ENCODE results near the gene MYBPH. TPM values are rescaled to one million over a fixed set of nuclear protein-coding genes. Genes with fewer than 3 reads are reported as not detected.
A peak's percentile ranks its signal among the peaks of the same experiment; 100 is the strongest.

Gene MYBPH
- total RNA-seq, 4 donors from 2014 or later: not detected

GRCh38 chr1:203149188-203149840 lies 26.3 kb downstream of the MYBPH start:
- intact Hi-C loops (cut with DNase I): no loop called here
- Histone ChIP-seq H3K4me3 (no peak overlapping the region), H3K27ac (replicated peaks in 1 of 4) (no peak overlapping the region), H3K4me1 (peaks cover 0 to 4% (median 4%) of the 10 kb centered on the region in 4 donors), H3K36me3 (no peaks in the 10 kb centered on the region), H3K27me3 (peaks cover 0 to 12% (median 0%) of the 10 kb centered on the region in 4 donors), H3K9me3 (no peaks in the 10 kb centered on the region)
- no peak for DNase-seq (ENCODE audit: extremely low spot score)
- 85% methylated on average over 7 of the region's 7 CpGs for WGBS
- no peak for TF ChIP-seq CTCF (IDR thresholded peaks at IDR 0.05)
- TF ChIP-seq POLR2A (IDR thresholded peaks at IDR 0.05; ENCODE audit: low read depth): no peak
- no peak for TF ChIP-seq EP300 (IDR thresholded peaks at IDR 0.05)
- TF ChIP-seq POLR2AphosphoS5 (IDR thresholded peaks at IDR 0.05): no peak

- intact Hi-C loops (cut with DNase I): no loop called here
- Histone ChIP-seq H3K36me3 (no peaks in the 10 kb centered on the region), H3K4me1 (peaks cover 0 to 3% (median under 1%) of the 10 kb centered on the region in 4 donors), H3K9me3 (no peaks in the 10 kb centered on the region), H3K27ac (replicated peaks in 1 of 4) (no peak overlapping the region), H3K4me3 (no peak overlapping the region), H3K27me3 (peaks cover 0 to 7% (median 0%) of the 10 kb centered on the region in 4 donors)
- TF ChIP-seq EP300 (IDR thresholded peaks at IDR 0.05) (no peak), CTCF (IDR thresholded peaks at IDR 0.05) (no peak), POLR2A (IDR thresholded peaks at IDR 0.05; ENCODE audit: low read depth) (no peak), POLR2AphosphoS5 (IDR thresholded peaks at IDR 0.05) (no peak)
- no peak for DNase-seq (ENCODE audit: extremely low spot score)
- 93% methylated on average over 12 of the region's 12 CpGs for WGBS
These were observed 27.0 kb downstream of the MYBPH start for GRCh38 chr1:203148579-203148978.

- Histone ChIP-seq H3K36me3 (no peaks in the 10 kb centered on the region), H3K27me3 (peaks cover 0 to 7% (median 0%) of the 10 kb centered on the region in 4 donors), H3K4me3 (no peak overlapping the region), H3K4me1 (peaks cover 0 to 3% (median 0%) of the 10 kb centered on the region in 4 donors), H3K27ac (replicated peaks in 1 of 4) (no peak overlapping the region), H3K9me3 (no peaks in the 10 kb centered on the region)
- no peak for DNase-seq (ENCODE audit: extremely low spot score)
- 84% methylated on average over 5 of the region's 5 CpGs for WGBS
- intact Hi-C loops (cut with DNase I): no loop called here
- TF ChIP-seq EP300 (IDR thresholded peaks at IDR 0.05) (no peak), CTCF (IDR thresholded peaks at IDR 0.05) (peak in 1 of 3 experiments; percentile 20)
These were observed 27.5 kb downstream of the MYBPH start for GRCh38 chr1:203148127-203148526.

GRCh38 chr1:203147376-203147775 lies 28.2 kb downstream of the MYBPH start:
- H3K4me1 ChIP-seq: peaks cover 0 to 3% (median 0%) of the 10 kb centered on the region in 4 donors
- no peak overlapping the region for H3K4me3 ChIP-seq
- DNase-seq (ENCODE audit: extremely low spot score): no peak
- no peak for TF ChIP-seq CTCF (IDR thresholded peaks at IDR 0.05)
- TF ChIP-seq POLR2AphosphoS5 (IDR thresholded peaks at IDR 0.05): no peak
- no peak for TF ChIP-seq POLR2A (IDR thresholded peaks at IDR 0.05; ENCODE audit: low read depth)
- TF ChIP-seq EP300 (IDR thresholded peaks at IDR 0.05): no peak
- H3K27me3 ChIP-seq: peaks cover 0 to 7% (median 0%) of the 10 kb centered on the region in 4 donors
- intact Hi-C loops (cut with DNase I): no loop called here
- H3K9me3 ChIP-seq: no peaks in the 10 kb centered on the region
- H3K27ac ChIP-seq (replicated peaks in 1 of 4): no peak overlapping the region
- 78% methylated on average over 5 of the region's 5 CpGs for WGBS
- H3K36me3 ChIP-seq: no peaks in the 10 kb centered on the region

GRCh38 chr1:203146537-203146936 lies 29.1 kb downstream of the MYBPH start:
- 72% methylated on average over 7 of the region's 7 CpGs for WGBS
- H3K4me3 ChIP-seq: no peak overlapping the region
- no peaks in the 10 kb centered on the region for H3K9me3 ChIP-seq
- no peak overlapping the region for H3K27ac ChIP-seq (replicated peaks in 1 of 4)
- intact Hi-C loops (cut with DNase I): no loop called here
- H3K27me3 ChIP-seq: peaks cover 0 to 7% (median 0%) of the 10 kb centered on the region in 4 donors
- H3K4me1 ChIP-seq: peaks cover 0 to 3% (median 0%) of the 10 kb centered on the region in 4 donors
- H3K36me3 ChIP-seq: no peaks in the 10 kb centered on the region
- TF ChIP-seq POLR2AphosphoS5 (IDR thresholded peaks at IDR 0.05) (no peak), POLR2A (IDR thresholded peaks at IDR 0.05; ENCODE audit: low read depth) (no peak), CTCF (IDR thresholded peaks at IDR 0.05) (no peak), EP300 (IDR thresholded peaks at IDR 0.05) (no peak)
- no peak for DNase-seq (ENCODE audit: extremely low spot score)
